ENCODE data around the gene TCF7. TPM values are rescaled to one million over a fixed set of nuclear protein-coding genes. Genes with fewer than 3 reads are reported as not detected.

Gene TCF7
- total RNA-seq, 2 experiments from 2014 or later: 0.97 to 1.1 TPM

DNA sequence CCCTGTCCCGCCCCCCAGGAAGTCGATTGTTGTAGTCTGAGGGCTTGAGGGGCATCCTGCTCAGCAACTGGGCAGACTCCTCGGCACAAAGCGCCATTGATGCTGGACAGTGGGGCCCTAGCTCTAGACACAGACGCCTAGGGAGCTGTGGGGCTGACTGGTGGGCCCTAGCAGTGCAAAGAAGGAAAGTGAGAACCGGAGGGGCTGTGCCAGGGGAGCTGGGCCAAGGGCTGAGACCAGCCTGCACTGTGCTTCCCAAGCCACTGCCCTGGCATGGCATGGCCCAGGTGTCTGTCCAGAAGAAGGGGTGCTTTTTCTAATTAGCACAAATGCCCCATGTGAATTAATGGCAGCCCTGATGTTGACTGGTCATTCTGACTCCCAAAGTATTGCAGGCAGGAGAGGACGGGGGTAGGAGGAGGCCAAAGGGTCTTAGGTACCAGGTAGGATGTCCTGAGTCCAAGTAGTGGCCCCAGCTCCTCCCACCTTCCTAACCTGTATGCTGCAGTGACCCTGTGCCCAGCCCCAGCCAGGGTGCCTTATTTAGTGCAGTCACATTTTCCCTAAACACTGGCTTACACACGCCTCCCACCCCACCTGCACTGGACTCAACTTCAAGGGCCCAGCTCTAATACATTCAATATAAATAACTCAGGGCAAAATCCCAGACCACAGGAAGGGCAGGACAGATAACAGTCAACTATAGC is 15.9 kb downstream of the TCF7 start:
- ChIA-PET POLR2A (no interaction called here), CTCF (ENCODE audit: unreplicated experiment) (no interaction called here)
- no peak for TF ChIP-seq EZH2phosphoT487 (IDR thresholded peaks at IDR 0.05; ENCODE audit: borderline replicate concordance, low read depth, low read length)
- TF ChIP-seq, protein P1, sequence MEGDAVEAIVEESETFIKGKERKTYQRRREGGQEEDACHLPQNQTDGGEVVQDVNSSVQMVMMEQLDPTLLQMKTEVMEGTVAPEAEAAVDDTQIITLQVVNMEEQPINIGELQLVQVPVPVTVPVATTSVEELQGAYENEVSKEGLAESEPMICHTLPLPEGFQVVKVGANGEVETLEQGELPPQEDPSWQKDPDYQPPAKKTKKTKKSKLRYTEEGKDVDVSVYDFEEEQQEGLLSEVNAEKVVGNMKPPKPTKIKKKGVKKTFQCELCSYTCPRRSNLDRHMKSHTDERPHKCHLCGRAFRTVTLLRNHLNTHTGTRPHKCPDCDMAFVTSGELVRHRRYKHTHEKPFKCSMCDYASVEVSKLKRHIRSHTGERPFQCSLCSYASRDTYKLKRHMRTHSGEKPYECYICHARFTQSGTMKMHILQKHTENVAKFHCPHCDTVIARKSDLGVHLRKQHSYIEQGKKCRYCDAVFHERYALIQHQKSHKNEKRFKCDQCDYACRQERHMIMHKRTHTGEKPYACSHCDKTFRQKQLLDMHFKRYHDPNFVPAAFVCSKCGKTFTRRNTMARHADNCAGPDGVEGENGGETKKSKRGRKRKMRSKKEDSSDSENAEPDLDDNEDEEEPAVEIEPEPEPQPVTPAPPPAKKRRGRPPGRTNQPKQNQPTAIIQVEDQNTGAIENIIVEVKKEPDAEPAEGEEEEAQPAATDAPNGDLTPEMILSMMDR (conservative IDR thresholded peaks at IDR 0.05; ENCODE audit: low read length): no peak
- intact Hi-C loops (cut with micrococcal nuclease; ENCODE audit: unreplicated experiment): no loop called here
- no peaks in the 10 kb centered on the region for H3K9me2 ChIP-seq (ENCODE audit: insufficient read depth, low read length)
- no peak overlapping the region for H3K4me2 ChIP-seq (ENCODE audit: low read length)
- H3K27ac ChIP-seq (ENCODE audit: low read depth, low read length, poor library complexity, severe bottlenecking): no peak overlapping the region
- peaks cover 10% of the 10 kb centered on the region for H3K4me1 ChIP-seq (ENCODE audit: insufficient read depth, low read length, poor library complexity, severe bottlenecking)
- no peaks in the 10 kb centered on the region for H3K36me3 ChIP-seq (ENCODE audit: insufficient read depth, low read length)
- no peak for DNase-seq (ENCODE audit: low spot score)
- no peak overlapping the region for H2AFZ ChIP-seq (ENCODE audit: low read length)
- no peak overlapping the region for H3K4me3 ChIP-seq (ENCODE audit: low read depth, low read length, poor library complexity, severe bottlenecking)
- no peaks in the 10 kb centered on the region for H3K9me3 ChIP-seq (ENCODE audit: low read length)
- H3K79me2 ChIP-seq (ENCODE audit: insufficient read depth, low read depth, low read length): no peaks in the 10 kb centered on the region
- no peaks in the 10 kb centered on the region for H4K20me1 ChIP-seq (ENCODE audit: insufficient read depth, low read length)
- no TSS peak for BruUV-seq (replicated peaks)

DNA sequence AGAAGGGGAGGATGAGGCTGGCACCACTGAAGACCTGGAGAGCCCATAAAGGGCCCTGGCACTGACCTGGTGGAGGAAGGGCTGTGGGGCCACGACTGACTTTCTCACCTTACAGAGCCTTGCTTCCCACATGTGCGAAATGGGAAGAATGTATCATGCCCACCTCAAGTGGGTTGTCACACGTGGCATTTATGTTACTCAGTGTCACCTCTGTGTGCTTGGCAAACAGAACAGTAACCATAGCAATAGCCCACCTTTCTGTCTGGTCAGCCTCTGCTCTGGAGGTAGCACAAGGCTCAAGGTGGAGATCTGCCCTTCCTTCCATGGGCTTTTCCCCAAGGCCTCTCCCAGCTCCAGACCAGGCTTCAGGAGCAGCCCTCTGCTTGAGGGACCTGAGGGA is 16.7 kb downstream of the TCF7 start:
- CTCF ChIA-PET (ENCODE audit: unreplicated experiment): no interaction called here
- Histone ChIP-seq H3K27ac (ENCODE audit: low read depth, low read length, poor library complexity, severe bottlenecking) (no peak overlapping the region), H3K9me3 (ENCODE audit: low read length) (no peaks in the 10 kb centered on the region), H4K20me1 (ENCODE audit: insufficient read depth, low read length) (no peaks in the 10 kb centered on the region), H2AFZ (ENCODE audit: low read length) (no peak overlapping the region), H3K9me2 (ENCODE audit: insufficient read depth, low read length) (no peaks in the 10 kb centered on the region), H3K79me2 (ENCODE audit: insufficient read depth, low read depth, low read length) (no peaks in the 10 kb centered on the region), H3K36me3 (ENCODE audit: insufficient read depth, low read length) (no peaks in the 10 kb centered on the region; the same call in 1 of the 2 replicates), H3K4me3 (ENCODE audit: low read depth, low read length, poor library complexity, severe bottlenecking) (no peak overlapping the region), H3K4me1 (ENCODE audit: insufficient read depth, low read length, poor library complexity, severe bottlenecking) (peaks cover 10% of the 10 kb centered on the region), H3K4me2 (ENCODE audit: low read length) (no peak overlapping the region)
- POLR2A ChIA-PET: no interaction called here
- no peak for DNase-seq (ENCODE audit: low spot score)
- intact Hi-C loops (cut with micrococcal nuclease; ENCODE audit: unreplicated experiment): no loop called here
- BruUV-seq (replicated peaks): no TSS peak
- TF ChIP-seq EZH2phosphoT487 (IDR thresholded peaks at IDR 0.05; ENCODE audit: borderline replicate concordance, low read depth, low read length): no peak
- TF ChIP-seq, protein P1 (conservative IDR thresholded peaks at IDR 0.05; ENCODE audit: low read length): no peak

DNA sequence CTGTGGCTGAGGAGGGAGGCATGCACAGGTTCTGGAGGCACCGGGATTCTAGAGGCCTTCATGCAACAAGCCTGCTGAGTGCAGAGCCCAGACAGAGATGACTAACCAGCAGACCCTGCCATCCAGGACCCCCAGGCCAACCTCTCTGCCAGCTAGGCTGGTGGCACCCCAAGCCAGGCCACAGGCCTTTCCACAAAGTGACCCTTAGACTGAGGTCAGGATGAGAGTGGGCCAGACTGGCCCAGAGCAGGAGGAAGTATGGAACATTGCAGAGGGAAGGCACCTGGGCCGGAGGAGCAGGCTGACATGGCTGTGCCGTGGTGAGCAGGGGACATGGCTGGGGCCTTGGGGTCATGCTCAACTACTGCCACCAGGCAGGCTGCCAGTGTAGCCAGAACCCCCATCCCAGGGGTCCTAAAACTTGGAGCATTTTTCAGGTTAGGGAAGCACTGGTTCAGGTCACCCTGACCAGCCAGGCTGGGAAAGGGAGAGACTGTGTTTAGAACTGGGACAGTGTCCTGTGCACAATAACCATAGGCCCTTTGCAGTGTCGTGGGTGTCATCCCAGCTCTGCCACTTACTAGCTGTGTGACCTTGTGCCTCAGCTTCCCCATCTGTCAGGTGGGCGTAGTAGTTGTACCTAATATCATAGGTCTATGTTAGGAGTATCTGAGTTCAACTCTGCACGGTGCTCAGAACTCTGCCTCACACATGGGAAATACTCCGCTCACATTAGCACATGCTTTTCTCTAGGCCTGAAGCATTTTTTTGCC is 17.3 kb downstream of the TCF7 start:
- POLR2A ChIA-PET: interaction anchor here (0.6 kb wide), 1 partner anchor 77 kb away, joined by 6 read pairs; no protein-coding TSS in a partner anchor
- Histone ChIP-seq H4K20me1 (ENCODE audit: insufficient read depth, low read length) (no peaks in the 10 kb centered on the region), H3K4me2 (ENCODE audit: low read length) (no peak overlapping the region), H2AFZ (ENCODE audit: low read length) (no peak overlapping the region), H3K4me3 (ENCODE audit: low read depth, low read length, poor library complexity, severe bottlenecking) (no peak overlapping the region), H3K4me1 (ENCODE audit: insufficient read depth, low read length, poor library complexity, severe bottlenecking) (peaks cover 10% of the 10 kb centered on the region), H3K9me3 (ENCODE audit: low read length) (no peaks in the 10 kb centered on the region), H3K9me2 (ENCODE audit: insufficient read depth, low read length) (no peaks in the 10 kb centered on the region), H3K79me2 (ENCODE audit: insufficient read depth, low read depth, low read length) (no peaks in the 10 kb centered on the region), H3K27ac (ENCODE audit: low read depth, low read length, poor library complexity, severe bottlenecking) (no peak overlapping the region), H3K36me3 (ENCODE audit: insufficient read depth, low read length) (peaks cover 5% of the 10 kb centered on the region)
- CTCF ChIA-PET (ENCODE audit: unreplicated experiment): interaction anchor here (0.6 kb wide), 1 partner anchor 9 kb away, joined by 3 read pairs; no protein-coding TSS in a partner anchor
- intact Hi-C loops (cut with micrococcal nuclease; ENCODE audit: unreplicated experiment): no loop called here
- no peak for DNase-seq (ENCODE audit: low spot score)
- BruUV-seq (replicated peaks): no TSS peak
- TF ChIP-seq, protein P1 (conservative IDR thresholded peaks at IDR 0.05; ENCODE audit: low read length): no peak
- TF ChIP-seq EZH2phosphoT487 (IDR thresholded peaks at IDR 0.05; ENCODE audit: borderline replicate concordance, low read depth, low read length): no peak

Measured in OCI-LY7 (cell line).